HG02973 (cell line): ENCODE measurements around the gene EML2.
A peak's percentile ranks its signal among the peaks of the same experiment; 100 is the strongest.
"Not testable (repeated sequence)": the region's sequence is repeated elsewhere in the genome, so short reads cannot be mapped to it uniquely, and the experiment has no call there.

Experiments
- ATAC-seq: cut with Tn5 transposase; IDR thresholded peaks from one replicate; pipeline ENCODE4 v1.9.1; 2021; ENCODE audit warnings: moderate library complexity; ENCODE audit not compliant: unreplicated experiment

Gene EML2, protein sequence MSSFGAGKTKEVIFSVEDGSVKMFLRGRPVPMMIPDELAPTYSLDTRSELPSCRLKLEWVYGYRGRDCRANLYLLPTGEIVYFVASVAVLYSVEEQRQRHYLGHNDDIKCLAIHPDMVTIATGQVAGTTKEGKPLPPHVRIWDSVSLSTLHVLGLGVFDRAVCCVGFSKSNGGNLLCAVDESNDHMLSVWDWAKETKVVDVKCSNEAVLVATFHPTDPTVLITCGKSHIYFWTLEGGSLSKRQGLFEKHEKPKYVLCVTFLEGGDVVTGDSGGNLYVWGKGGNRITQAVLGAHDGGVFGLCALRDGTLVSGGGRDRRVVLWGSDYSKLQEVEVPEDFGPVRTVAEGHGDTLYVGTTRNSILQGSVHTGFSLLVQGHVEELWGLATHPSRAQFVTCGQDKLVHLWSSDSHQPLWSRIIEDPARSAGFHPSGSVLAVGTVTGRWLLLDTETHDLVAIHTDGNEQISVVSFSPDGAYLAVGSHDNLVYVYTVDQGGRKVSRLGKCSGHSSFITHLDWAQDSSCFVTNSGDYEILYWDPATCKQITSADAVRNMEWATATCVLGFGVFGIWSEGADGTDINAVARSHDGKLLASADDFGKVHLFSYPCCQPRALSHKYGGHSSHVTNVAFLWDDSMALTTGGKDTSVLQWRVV

DNA sequence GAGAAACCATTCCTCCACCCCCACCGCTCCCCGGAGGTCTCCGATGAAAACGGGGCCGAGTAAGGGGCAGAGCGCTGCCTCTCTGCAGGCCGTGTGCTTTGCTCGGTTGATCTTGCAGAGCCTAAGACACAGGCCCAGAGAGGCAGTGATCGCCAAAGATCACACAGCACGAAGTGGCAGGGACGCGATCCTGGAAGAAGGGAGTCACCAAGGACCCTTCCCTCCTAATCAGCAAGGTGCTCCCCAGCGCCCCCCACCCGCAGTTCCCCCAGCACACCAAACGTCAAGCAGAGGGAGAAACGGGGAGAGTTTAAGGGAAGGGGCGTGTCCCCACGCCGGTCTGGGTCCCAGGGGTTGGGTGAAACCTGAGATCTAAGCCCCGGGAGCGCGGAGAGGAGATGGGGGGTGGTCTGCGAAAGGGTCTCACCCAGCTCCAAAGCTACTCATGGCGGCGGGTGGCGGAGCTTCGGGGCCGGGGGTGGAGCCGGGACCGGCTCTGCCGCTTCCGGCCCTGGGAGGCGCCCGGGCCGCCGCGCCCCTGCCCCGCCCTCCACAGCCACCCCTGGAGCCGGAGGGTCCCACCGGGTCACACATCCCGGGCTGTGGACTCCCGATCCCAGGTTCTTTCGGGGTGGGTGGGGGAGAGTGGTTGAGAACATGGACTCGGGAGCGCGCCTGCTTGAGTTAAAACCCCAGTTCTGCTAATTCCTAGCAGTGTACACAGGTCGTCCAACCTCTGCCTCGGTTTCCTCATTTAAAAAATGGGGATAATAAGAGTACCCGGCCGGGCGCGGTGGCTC lies at the start of gene EML2:
Gene EML2, minus strand, starts transcription at position 468 of the 800 bp plus-strand sequence. Its CDS starts 21 bp downstream, at position 447.
- ATAC-seq = no peak

DNA sequence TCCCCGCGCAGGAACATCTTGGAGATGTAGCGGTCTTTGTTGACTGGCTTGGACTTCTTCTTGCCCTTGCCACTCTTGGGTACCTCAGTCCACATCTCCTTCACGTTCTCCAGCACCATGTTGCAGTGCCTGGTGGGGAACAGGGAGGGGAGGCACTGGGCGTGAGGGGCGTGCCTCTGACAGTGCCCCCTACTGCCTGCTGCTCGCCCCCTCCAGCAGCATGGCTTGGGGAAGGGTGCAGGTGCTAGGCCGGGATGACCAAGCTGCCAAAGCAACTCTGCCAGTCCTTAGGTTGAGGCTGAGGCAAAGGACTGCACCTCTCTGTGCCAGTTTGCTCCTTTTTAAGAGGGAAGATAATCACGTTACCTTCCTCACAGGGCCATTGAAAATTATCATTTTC lies 48.4 kb upstream of the EML2 start:
- ATAC-seq = no peak

DNA sequence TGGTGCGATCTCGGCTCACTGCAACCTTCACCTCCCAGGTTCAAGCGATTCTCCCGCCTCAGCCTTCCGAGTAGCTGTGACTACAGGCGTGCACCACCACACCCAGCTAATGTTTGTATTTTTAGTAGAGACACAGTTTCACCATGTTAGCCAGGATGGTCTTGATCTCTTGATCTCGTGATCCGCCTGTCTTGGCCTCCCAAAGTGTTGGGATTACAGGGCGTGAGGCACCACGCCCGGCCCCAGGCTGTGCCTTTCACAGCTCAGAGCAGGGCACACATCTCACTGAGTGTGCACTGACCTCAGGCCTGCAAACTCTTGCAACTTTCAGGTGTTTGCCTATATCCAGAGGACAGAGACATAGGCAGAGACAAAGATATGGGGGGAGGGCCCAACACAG lies 45.8 kb upstream of the EML2 start:
- ATAC-seq = not testable (repeated sequence)

DNA sequence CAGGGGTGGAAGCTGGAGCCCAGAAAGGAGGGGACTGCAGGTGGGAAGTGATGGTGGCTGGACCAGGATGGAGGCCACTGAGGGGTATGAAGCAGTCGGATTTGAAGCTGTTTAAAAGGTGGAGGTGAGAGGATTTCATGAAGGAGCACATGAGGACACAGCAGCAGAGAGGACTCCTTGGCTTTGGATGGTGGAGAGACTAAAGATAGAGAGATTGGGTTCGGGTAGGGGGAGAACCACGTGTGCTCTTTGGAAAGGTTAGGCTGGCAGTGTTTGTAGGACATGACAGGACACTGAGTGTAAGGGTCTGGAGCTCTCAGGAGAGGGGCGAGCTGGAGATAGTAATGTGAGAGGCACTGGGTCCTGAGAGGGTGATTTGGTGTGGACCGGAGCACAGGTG lies 43.7 kb upstream of the EML2 start:
- ATAC-seq = no peak

DNA sequence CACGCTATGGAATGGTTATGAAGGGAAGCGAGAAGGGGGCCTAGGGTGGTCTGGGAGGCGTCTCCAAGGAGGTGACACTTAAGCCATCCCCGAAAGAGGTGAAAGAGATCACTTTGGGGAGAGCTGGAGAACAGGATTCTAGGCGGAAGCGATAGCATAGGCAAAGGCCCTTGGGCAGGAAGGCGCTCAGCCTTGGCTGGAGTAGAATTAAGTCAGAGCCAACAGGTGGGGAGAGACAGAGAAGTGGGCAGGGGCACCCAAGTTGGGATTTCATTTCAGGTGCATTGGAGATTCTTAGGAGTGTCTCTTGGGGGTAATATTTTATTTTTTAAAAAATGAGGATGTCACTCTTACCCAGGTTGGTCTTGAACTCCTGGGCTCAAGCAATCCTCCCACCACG lies 42.9 kb upstream of the EML2 start:
- no peak for ATAC-seq

DNA sequence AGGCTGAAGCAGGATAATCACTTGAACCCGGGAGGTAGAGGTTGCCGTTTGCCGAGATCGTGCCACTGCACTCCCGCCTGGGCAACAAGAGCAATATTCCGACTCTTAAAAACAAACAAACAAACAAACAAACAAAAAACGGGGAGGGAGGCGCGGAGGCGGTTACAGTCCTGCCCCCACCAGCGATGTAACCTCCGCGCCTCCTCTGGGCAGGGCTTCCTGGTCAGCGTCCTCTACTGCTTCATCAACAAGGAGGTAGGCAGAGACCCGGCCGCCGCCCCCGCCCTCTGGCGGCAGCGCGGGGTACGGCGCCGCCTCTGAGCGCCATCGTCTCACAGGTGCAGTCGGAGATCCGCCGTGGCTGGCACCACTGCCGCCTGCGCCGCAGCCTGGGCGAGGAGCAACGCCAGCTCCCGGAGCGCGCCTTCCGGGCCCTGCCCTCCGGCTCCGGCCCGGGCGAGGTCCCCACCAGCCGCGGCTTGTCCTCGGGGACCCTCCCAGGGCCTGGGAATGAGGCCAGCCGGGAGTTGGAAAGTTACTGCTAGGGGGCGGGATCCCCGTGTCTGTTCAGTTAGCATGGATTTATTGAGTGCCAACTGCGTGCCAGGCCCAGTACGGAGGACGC lies 42.3 kb upstream of the EML2 start:
- ATAC-seq = no peak

DNA sequence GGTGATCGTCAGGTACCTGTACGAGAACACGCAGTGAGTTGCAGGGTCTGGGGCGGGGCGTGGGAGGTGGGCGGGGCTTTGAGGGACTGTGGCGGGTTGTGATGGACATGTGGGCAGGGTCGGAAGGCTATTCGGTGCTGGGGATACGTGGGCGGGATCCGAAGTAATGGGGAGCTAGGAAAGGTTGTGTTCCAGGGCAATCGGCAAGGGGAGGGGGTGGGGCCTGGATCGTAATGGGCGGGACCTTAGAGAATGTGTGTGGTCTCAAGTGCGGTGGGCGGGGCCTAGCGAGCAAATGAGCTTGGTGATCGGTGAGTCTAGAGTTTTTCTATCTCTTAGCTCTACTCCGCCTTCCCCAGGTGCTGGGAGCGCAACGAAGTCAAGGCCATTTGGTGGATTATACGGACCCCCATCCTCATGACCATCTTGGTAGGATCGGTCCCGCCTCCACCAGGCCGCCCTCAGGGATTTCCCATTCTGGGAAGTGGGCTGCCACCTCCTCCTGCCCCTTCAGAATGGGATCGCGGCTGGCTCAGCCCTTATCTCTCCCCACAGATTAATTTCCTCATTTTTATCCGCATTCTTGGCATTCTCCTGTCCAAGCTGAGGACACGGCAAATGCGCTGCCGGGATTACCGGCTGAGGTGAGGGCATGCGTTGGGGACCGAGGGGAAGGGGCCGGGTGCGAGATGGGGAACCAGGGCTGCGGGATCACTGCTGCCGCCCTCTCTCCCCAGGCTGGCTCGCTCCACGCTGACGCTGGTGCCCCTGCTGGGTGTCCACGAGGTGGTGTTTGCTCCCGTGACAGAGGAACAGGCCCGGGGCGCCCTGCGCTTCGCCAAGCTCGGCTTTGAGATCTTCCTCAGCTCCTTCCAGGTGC lies 38.4 kb upstream of the EML2 start:
- ATAC-seq = no peak

DNA sequence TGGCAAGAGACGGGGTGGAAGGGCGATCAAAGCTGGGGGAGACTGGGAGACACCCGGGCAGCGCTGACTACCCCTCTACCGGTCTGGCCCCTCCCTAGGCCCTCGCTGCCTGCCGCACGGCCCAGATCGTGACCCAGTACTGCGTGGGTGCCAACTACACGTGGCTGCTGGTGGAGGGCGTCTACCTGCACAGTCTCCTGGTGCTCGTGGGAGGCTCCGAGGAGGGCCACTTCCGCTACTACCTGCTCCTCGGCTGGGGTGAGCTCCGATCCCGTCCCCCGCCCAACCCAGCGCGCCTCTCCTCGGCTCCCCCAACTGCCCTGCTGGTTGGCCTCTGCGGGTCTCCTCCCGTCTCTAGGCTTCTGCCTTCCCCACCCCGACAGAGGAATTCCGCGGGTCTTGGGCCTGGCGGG lies 37.7 kb upstream of the EML2 start:
- no peak for ATAC-seq

DNA sequence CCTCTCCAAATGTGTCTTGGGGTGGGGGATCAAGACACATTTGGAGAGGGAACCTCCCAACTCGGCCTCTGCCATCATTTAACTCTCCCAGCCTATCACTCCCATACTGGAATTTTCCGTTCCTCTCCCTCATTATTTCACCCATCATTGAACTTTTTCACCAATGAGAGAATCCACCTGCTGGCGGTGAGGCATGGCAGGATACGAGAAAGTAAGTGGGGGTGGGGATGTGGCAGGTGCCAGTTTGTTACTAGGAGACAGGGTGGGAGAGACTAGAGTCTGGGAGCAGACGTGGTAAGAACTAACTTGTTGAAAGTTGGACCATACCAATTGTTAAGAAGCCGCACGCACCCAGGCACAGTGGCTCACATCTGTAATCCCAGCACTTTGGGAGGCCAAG lies 35.7 kb upstream of the EML2 start:
- no peak for ATAC-seq

DNA sequence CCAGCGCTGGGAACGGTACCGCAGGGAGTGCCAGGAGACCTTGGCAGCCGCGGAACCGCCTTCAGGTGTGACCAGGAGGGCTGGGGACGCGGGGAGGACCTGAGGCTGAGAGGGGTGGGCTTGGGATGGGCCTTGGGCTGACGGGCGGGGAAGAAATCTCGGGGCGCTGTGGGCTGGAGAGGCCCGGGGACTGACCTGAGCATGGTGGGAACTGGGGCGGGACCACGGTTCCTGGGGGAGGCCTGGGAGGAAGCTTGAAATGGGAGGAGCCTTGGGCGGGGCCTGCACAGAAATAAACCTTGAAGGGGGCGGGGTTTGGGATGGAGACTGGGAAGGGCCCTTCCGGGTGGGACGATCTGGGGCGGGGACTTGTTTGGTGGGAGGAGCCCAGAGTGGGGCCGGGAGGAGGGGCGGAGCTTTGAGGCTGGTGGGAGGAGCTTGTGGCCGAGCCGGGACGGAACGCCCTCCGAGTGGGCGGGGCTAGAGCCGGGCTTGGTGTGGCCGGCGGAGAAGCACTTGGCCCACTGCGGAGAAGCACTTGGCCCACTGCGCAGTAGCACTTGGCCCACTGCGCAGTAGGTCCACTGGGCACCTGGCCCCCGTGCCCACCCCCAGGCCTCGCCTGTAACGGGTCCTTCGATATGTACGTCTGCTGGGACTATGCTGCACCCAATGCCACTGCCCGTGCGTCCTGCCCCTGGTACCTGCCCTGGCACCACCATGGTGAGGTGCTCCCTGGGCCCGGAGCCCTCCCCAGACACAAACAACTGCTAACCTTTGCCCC lies 31.7 kb upstream of the EML2 start:
- ATAC-seq = peak; percentile 44

DNA sequence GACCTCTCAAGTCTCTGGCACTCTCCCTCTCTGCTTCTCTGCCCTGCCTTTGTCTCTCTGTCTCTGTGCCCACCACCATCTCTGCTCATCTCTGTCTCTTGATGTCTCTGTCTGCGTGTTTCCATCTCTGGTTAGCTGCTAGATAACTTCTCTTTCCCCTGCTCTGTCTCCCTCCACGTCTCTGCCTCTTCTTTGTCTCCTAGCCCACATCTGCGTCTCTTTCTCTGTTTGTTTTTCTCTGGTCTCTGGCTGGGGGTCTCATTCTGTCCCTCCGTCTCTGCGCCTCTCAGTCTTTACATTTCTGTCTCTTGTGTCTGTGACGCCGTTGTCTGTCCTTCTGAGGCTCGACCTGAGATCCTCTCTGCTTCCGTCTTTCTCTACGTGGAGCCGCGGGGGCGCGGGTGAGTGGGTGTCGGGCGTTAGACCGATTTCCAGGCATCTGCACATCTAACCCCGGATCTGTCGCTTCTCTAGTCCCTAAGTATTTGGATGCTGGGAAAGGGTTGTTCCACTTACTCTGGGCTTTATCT lies 29.2 kb upstream of the EML2 start:
- no peak for ATAC-seq

DNA sequence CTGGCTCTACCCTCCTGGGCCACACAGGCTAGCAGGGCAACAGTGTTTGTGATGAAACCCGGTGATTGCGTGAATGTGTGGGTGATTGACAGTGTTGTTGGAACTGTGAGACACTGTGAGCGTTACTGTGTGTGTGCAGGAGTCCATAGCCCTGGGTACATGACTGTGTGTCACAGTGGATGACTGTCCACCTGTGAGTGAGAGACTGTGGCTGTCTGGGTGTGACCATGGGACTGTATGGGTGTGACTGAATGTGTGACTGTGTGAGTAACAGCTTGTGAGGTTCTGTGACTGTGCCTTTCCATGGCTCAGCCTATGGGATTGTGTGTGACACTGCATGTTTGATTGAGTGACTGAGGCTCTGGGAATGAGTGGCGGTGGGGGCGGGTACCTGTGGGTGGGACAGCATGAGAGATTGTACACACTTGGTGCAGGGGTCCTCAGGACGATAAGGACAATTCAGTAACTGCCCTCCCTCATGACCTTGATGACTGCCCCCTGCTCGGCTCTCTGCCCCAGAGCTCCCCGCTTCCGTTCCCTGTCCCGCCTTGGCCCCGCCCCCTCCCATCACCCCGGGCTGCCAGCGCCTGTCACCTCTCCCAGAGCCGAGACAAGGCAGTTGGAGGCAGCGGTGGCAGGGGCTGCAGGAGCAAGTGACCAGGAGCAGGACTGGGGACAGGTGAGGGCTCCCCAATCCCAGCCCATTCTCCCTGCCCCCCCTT lies 28.6 kb upstream of the EML2 start, which contains the start of gene GIPR:
Gene GIPR, plus strand, starts transcription at position 602 of the 722 bp plus-strand sequence. CDS start 1,300 bp downstream, outside the sequence.
- no peak for ATAC-seq

DNA sequence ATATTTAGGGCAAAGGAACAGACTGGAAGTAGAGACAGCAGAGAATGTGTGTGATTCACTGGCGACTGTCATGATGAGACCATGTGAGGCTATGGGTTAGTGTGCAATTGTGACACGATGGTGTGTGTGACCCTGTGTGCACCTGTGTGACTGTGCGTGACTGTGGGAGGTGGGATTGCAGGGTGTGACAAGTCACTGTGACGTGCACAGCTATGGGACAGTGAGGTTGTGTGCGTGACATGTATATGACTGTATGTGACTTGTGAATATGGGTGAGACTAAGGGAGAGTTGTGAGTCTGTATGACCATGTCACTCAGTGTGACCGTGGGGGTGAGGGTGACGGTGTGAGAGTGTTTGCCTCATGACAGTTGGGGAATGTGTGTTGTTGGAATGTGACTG lies 25.4 kb upstream of the EML2 start:
- ATAC-seq = no peak

DNA sequence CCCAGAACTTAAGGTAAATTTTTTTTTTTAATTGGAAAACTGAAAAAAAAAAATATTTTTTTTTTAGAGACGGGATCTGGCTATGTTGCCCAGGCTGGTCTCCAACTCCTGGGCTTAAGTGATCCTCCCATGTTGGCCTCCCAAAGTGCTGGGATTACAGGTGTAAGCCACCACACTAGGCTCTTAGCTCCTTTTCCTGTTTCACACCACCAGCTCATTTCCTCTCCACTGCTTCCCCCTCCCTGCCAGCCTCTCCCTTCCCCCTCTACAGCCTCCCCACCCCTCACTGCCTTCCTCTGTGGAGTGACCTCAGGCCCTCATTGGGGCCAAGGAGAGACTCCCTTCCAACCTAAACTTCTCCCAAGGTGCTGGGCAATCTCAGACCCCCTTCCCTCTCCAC lies 24.6 kb upstream of the EML2 start:
- ATAC-seq = no peak

DNA sequence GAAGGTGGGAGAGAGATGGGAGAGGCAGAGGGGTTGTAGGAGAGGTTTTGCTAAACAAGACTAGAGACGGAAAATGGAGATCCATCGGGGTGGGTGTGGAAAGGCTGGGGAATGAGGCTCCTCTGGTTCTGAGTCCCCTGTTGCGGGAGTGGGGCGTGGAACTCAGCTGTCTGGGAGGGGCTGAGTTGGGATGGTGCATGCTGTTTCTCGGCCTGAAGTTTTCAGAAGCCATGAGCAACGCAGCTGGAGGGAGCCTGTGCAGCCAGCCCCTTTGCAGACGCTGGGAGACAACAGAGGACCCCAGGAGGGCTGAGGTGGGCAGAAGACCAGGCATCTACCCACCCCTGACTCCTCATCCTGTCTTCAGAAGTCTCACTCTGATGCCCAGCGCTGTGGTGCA lies 21.4 kb upstream of the EML2 start:
- ATAC-seq = no peak

DNA sequence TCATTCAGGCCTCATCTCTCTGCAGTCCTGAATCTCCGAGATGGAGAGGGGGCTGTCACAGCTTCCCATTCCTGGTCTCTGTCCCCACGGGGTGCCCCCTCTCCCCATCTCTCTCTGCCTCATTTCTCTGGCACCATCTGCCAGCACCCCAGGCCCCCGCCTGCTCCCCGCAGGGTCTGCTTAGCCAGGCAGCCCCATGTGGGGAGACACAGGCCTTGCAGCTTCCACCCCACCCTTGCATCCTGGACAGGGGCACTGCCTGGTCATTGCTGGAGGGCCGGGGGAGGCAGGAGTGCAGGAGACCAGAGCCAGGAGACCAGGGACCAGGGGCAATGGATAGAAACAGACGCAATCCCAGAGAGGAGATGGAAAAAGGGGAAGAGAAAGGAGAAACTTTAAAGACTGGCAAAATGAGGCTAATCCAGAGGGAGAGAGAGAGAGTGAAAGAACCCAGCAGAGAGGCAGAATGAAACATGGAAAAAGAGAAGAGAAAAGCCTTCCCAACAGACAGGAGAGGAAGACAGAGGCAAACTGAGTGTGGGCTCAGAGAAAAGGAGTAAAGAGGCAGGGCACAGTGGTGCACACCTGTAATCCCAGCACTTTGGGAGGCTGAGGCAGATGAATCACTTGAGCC lies 20.0 kb upstream of the EML2 start:
- no peak for ATAC-seq

DNA sequence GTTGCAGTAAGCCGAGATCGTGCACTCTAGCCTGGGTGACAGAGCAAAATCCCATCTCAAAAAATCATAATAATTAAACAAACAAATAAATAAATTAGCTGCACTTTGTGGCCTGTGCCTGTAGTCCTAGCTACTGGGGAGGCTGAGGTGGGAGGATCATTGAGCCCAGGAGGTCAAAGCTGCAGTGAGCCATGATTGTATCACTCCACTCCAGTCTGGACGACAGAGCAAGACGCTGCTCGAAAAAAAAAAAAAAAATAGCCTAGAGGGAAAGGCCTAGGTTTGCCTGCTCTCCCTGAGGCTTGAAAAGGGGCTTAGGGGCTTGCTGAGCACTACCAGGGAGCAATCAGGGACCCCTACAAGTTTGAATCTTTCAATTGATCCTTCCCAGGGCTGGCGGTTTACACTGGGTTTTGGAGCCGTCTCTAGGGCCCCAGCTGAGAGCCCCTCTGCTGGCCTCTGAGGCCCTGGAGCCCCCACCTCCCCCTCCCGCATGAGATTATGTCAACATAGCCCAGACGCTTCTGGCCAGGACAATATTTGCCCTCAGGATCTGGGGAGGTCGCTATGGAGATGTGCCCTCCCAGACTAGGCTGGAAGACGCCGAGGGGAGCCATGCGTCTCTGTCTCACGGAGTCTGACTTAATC lies 18.4 kb upstream of the EML2 start:
- no peak for ATAC-seq

DNA sequence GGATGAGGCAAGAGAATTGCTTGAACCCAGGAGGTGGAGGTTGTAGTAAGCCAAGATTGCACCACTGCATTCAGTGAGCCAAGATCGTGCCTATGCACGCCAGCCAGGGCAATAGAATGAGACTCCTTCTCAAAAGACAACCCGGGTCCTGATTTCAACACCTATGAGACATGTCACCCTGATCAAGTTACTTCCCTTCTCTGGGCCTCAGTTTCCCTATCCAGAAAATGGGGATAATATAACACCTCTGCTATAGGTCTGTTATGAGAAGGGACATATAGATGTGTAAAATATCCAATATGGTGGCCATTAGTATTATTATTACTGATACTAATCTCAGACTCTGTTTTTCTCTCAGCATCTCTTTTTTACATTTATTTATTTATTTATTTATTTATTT lies 15.9 kb upstream of the EML2 start:
- no peak for ATAC-seq
